Spleen (tissue), 11 donors: ENCODE results near the gene GATA3. TPM values are rescaled to one million over a fixed set of nuclear protein-coding genes. Genes with fewer than 3 reads are reported as not detected.

Experiments
- DNase-seq: peaks from one replicate; pipeline ENCODE4 v3.0.0-alpha.2; 2020
- H3K27ac ChIP-seq, 8 donors: fragments of 200-600 bp; sonication (generic) in 7 of 8; 1 replicate in 4 of 8; 2 replicates in 4 of 8; pipeline versions ENCODE4 v1.5.0 to v1.8.0; 2016 to 2021; ENCODE audit warnings: inconsistent platforms in 4 of 8, mild to moderate bottlenecking in 4 of 8, moderate library complexity in 1 of 8
- H3K27me3 ChIP-seq, 7 donors: fragments of 200-600 bp; sonication (generic) in 6 of 7; replicated peaks in 1 of 7; 1 replicate in 4 of 7; 2 replicates in 3 of 7; pipeline versions ENCODE4 v1.5.0 to v1.8.0; 2016 to 2021; ENCODE audit warnings: inconsistent platforms in 3 of 7, mild to moderate bottlenecking in 1 of 7
- H3K36me3 ChIP-seq, 6 donors: fragments of 200-600 bp; sonication (generic) in 5 of 6; 1 replicate in 4 of 6; 2 replicates in 2 of 6; pipeline versions ENCODE4 v1.5.0 to v1.8.0; 2016 to 2021; ENCODE audit warnings: inconsistent platforms in 2 of 6
- H3K4me1 ChIP-seq, 6 donors: fragments of 200-600 bp; sonication (generic) in 5 of 6; 1 replicate in 3 of 6; 2 replicates in 3 of 6; pipeline versions ENCODE4 v1.5.0 to v1.8.0; 2016 to 2021; ENCODE audit warnings: inconsistent platforms in 3 of 6
- H3K4me3 ChIP-seq, 8 donors: fragments of 200-600 bp; sonication (generic) in 7 of 8; 1 replicate in 4 of 8; 2 replicates in 4 of 8; pipeline versions ENCODE4 v1.5.0 to v1.8.0; 2016 to 2021; ENCODE audit warnings: inconsistent platforms in 4 of 8, mild to moderate bottlenecking in 4 of 8, moderate library complexity in 2 of 8
- H3K9me3 ChIP-seq, 8 donors: fragments of 200-600 bp; sonication (generic) in 7 of 8; 1 replicate in 4 of 8; 2 replicates in 4 of 8; pipeline versions ENCODE4 v1.5.0 to v1.8.0; 2016 to 2021; ENCODE audit warnings: inconsistent platforms in 4 of 8
- CTCF ChIP-seq, 11 experiments: fragments of 200-600 bp in 7 of 11; fragments of 450-650 bp in 4 of 11; sonication (generic) in 4 of 11; IDR thresholded peaks in 8 of 11; conservative IDR thresholded peaks in 3 of 11; 1 replicate in 7 of 11; 2 replicates in 4 of 11; pipeline versions ENCODE4 v1.4.0 to v1.8.0; 2016 to 2021; ENCODE audit warnings: antibody characterized with exemption in 11 of 11, inconsistent platforms in 4 of 11, mild to moderate bottlenecking in 1 of 11
- POLR2A ChIP-seq, 3 donors: fragments of 450-650 bp; IDR thresholded peaks; one replicate each; pipeline ENCODE4 v1.5.1; 2017; ENCODE audit warnings: antibody characterized with exemption in 3 of 3, mild to moderate bottlenecking in 1 of 3
- POLR2AphosphoS5 ChIP-seq, 3 donors: sonication (generic); formaldehyde crosslinking; IDR thresholded peaks; one replicate each; pipeline ENCODE4 v1.5.1; 2017; ENCODE audit warnings: antibody characterized with exemption in 3 of 3
- WGBS, 5 donors: extraction: QIAGEN DNeasy Blood & Tissue Kit in 3 of 5; methylation state at CpG; one replicate each; pipeline versions ENCODE4 v1.1.5 to v1.1.7; 2013 to 2018; 5-methylcytosine and 5-hydroxymethylcytosine counted together
- intact Hi-C: fragments of 100-400 bp; cut with DNase I; formaldehyde crosslinking; loops from one replicate; pipeline ENCODE4 v1.15.0; 2023; ENCODE audit warnings: low total_unique reads
- polyA plus RNA-seq, 3 donors: library from polyadenylated mRNA; stranded (reverse); fragments of 200-250 nt; gene quantifications; one replicate each; pipeline ENCODE4 v1.2.1, GENCODE V29; 2013
- total RNA-seq, 7 donors: library from RNA; depleted of rRNA in 3 of 7; stranded (reverse); fragments of >200 nt in 3 of 7; fragmentation: NEBNext Ultra II Directional in 4 of 7; extraction: Animal tissue kit (Norgen Biotek cat#: 25700) in 4 of 7; gene quantifications; one replicate each; pipeline versions ENCODE4 v1.1.0 to v1.2.1, GENCODE V29; 2016 to 2021
- donor health status: healthy with polysubstance abuse.
- donor health status: DM: no; HTN: no; CAD: no; lungs with moderate emphysema.
- donor health status: DM: no; HTN: no; CAD: no.
- donor health status: Bipolar disorder and iron deficiency.
- donor health status: healthy.
- donor health status: DM: no; HTN: no; CAD: no.
- donor health status: DM: yes; HTN: yes; CAD: no.

GATA3 gene
- total and polyA plus RNA-seq, 10 donors: 2.2 to 15.4 (median 6.0) TPM

- intact Hi-C loops: no loop called here
- DNase-seq: no peak
- no peak overlapping the region for H3K27ac ChIP-seq
- no peak overlapping the region for H3K4me3 ChIP-seq
- peaks cover 22 to 100% (median 100%) of the 10 kb centered on the region in 7 donors for H3K27me3 ChIP-seq
- 12 to 15% (median 13%) methylated on average over 22 of the region's 22 CpGs for WGBS, 5 donors
- H3K9me3 ChIP-seq: no peaks in the 10 kb centered on the region
- TF ChIP-seq POLR2A (IDR thresholded peaks at IDR 0.05) (no peak), CTCF (IDR thresholded peaks at IDR 0.05 in 8 of 11, conservative IDR thresholded peaks at IDR 0.05 in 3 of 11) (no peak), POLR2AphosphoS5 (IDR thresholded peaks at IDR 0.05) (no peak)
- peaks cover 4 to 58% (median 38%) of the 10 kb centered on the region in 6 donors for H3K4me1 ChIP-seq
- H3K36me3 ChIP-seq: no peaks in the 10 kb centered on the region
These were observed 16.3 kb upstream of the GATA3 start for GRCh38 chr10:8037941-8038894.

DNA sequence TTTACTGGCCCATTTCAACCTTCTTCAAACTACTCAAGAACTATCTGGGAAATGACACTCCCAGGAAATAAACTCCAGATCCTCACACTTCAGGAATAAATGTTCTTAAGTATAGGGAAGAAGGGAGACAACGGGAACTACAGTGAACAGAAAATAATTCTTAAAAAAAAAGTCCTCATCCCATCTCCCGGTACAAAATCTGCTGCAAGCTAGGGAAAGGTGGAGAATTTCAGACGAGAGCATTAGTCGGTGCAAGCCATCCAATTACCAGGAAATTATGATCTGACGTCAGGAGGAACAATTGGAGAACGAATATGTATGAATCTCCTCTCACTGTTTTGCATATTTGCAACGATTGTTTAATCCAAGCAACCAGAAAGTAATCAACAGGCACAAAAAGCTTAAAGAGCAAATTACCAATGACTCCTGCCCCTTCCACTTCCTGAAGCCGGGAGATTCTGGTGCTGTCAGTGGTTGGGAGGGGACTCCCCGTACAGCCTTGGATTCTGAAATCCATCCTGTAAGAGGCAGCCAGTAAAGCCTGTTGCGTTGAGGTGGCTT lies 15.1 kb upstream of the GATA3 start:
- H3K27me3 ChIP-seq: peaks cover 27 to 100% (median 100%) of the 10 kb centered on the region in 7 donors
- no peaks in the 10 kb centered on the region for H3K36me3 ChIP-seq
- TF ChIP-seq POLR2A (IDR thresholded peaks at IDR 0.05) (no peak), POLR2AphosphoS5 (IDR thresholded peaks at IDR 0.05) (no peak), CTCF (IDR thresholded peaks at IDR 0.05 in 8 of 11, conservative IDR thresholded peaks at IDR 0.05 in 3 of 11) (no peak)
- no peak for DNase-seq
- no peaks in the 10 kb centered on the region for H3K9me3 ChIP-seq
- H3K27ac ChIP-seq: no peak overlapping the region
- WGBS, 5 donors: 3 to 8% (median 5%) methylated on average over 10 of the region's 10 CpGs
- intact Hi-C loops: no loop called here
- no peak overlapping the region for H3K4me3 ChIP-seq
- peaks cover under 1 to 62% (median 40%) of the 10 kb centered on the region in 6 donors for H3K4me1 ChIP-seq

GRCh38 chr10:8040651-8041050 lies 13.8 kb upstream of the GATA3 start:
- H3K27me3 ChIP-seq: peaks cover 23 to 100% (median 100%) of the 10 kb centered on the region in 7 donors
- 8 to 13% (median 9%) methylated on average over 6 of the region's 6 CpGs for WGBS, 5 donors
- TF ChIP-seq POLR2AphosphoS5 (IDR thresholded peaks at IDR 0.05): no peak
- TF ChIP-seq POLR2A (IDR thresholded peaks at IDR 0.05): no peak
- TF ChIP-seq CTCF (IDR thresholded peaks at IDR 0.05 in 8 of 11, conservative IDR thresholded peaks at IDR 0.05 in 3 of 11): no peak
- H3K9me3 ChIP-seq: no peaks in the 10 kb centered on the region
- peaks cover 11 to 62% (median 42%) of the 10 kb centered on the region in 6 donors for H3K4me1 ChIP-seq
- intact Hi-C loops: no loop called here
- no peak for DNase-seq
- no peak overlapping the region for H3K4me3 ChIP-seq
- no peaks in the 10 kb centered on the region for H3K36me3 ChIP-seq
- no peak overlapping the region for H3K27ac ChIP-seq
